Measurements from ENCODE around the gene SCYGR4.
"Not testable (repeated sequence)": the region's sequence is repeated elsewhere in the genome, so short reads cannot be mapped to it uniquely, and the experiment has no call there.

SCYGR4 gene

GRCh38 chr2:227597036-227597435, 20.3 kb upstream of the SCYGR4 start:
- Histone ChIP-seq H3K4me1 (ENCODE audit: control insufficient read depth, insufficient read depth, low read length) (no peaks in the 10 kb centered on the region), H3K27me3 (ENCODE audit: control insufficient read depth, insufficient read depth, low read length) (no peaks in the 10 kb centered on the region), H3K36me3 (ENCODE audit: control insufficient read depth, insufficient read depth, low read length) (no peaks in the 10 kb centered on the region), H3K9me3 (ENCODE audit: control insufficient read depth, insufficient read depth, low read length) (no peaks in the 10 kb centered on the region), H3K4me3 (ENCODE audit: low read depth, low read length) (no peak overlapping the region), H3K27ac (ENCODE audit: low read depth, low read length) (no peak overlapping the region), H3K9ac (ENCODE audit: low read depth, low read length) (no peak overlapping the region)

DNA sequence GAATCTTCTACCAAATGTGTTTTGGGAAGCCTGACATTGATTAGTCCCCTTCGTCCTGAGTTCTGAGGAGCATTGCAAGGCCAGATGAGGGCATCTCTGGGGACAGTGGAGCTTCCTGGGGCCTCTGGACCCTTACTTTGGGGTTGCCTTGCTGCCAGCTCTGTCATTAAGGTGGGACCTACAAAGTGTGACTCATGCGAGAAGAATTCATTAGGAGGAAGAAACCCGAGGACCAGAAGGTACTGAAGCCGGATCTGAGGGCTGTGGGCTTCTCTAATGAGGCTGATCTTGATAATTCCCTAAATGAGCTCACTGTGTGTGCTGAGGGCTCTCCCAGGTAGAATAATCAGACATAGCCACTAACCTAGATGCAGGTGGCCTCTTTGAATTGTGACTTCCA, 19.3 kb upstream of the SCYGR4 start:
- no peak overlapping the region for H3K27ac ChIP-seq (ENCODE audit: low read depth, low read length)
- H3K36me3 ChIP-seq (ENCODE audit: control insufficient read depth, insufficient read depth, low read length): no peaks in the 10 kb centered on the region
- no peaks in the 10 kb centered on the region for H3K9me3 ChIP-seq (ENCODE audit: control insufficient read depth, insufficient read depth, low read length)

GRCh38 chr2:227598835-227599503, 18.3 kb upstream of the SCYGR4 start, which contains the start of gene SCYGR2:
TSS of gene SCYGR2 (plus strand) at chr2:227598893. CDS start at chr2:227598893, 0 bp downstream.
- not testable (repeated sequence) for H3K27me3 ChIP-seq (ENCODE audit: control insufficient read depth, insufficient read depth, low read length); H3K4me1 ChIP-seq (ENCODE audit: control insufficient read depth, insufficient read depth, low read length); H3K4me3 ChIP-seq (ENCODE audit: low read depth, low read length); H3K27ac ChIP-seq (ENCODE audit: low read depth, low read length); H3K9me3 ChIP-seq (ENCODE audit: control insufficient read depth, insufficient read depth, low read length); H3K36me3 ChIP-seq (ENCODE audit: control insufficient read depth, insufficient read depth, low read length); H3K9ac ChIP-seq (ENCODE audit: low read depth, low read length)

More for the DNA sequence above, 19.3 kb upstream of the SCYGR4 start:
- no peak overlapping the region for H3K9ac ChIP-seq (ENCODE audit: low read depth, low read length)
- H3K4me1 ChIP-seq (ENCODE audit: control insufficient read depth, insufficient read depth, low read length): no peaks in the 10 kb centered on the region
- H3K4me3 ChIP-seq (ENCODE audit: low read depth, low read length): no peak overlapping the region
- H3K27me3 ChIP-seq (ENCODE audit: control insufficient read depth, insufficient read depth, low read length): no peaks in the 10 kb centered on the region

DNA sequence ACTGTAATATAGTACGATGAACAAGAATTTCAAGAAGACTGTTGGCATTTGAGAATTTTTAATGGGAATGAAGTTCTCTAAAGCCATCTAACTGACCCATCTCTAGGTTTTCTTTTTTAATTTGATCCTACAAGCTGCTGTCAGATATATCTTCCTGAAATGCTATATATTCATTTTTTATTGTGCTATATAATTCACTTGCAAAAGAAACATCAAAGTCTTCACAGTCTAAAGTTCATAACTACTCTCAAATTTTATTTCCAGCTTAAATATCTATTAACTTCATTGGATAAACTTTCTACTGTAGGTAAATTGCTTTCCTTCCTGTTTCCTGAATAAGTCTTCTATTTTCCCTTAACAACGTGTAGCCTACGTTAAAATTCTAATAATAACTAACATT, 14.9 kb upstream of the SCYGR4 start:
- Histone ChIP-seq H3K36me3 (ENCODE audit: control insufficient read depth, insufficient read depth, low read length) (no peaks in the 10 kb centered on the region), H3K9ac (ENCODE audit: low read depth, low read length) (no peak overlapping the region), H3K4me3 (ENCODE audit: low read depth, low read length) (no peak overlapping the region), H3K9me3 (ENCODE audit: control insufficient read depth, insufficient read depth, low read length) (no peaks in the 10 kb centered on the region), H3K27ac (ENCODE audit: low read depth, low read length) (no peak overlapping the region), H3K4me1 (ENCODE audit: control insufficient read depth, insufficient read depth, low read length) (no peaks in the 10 kb centered on the region), H3K27me3 (ENCODE audit: control insufficient read depth, insufficient read depth, low read length) (no peaks in the 10 kb centered on the region)

DNA sequence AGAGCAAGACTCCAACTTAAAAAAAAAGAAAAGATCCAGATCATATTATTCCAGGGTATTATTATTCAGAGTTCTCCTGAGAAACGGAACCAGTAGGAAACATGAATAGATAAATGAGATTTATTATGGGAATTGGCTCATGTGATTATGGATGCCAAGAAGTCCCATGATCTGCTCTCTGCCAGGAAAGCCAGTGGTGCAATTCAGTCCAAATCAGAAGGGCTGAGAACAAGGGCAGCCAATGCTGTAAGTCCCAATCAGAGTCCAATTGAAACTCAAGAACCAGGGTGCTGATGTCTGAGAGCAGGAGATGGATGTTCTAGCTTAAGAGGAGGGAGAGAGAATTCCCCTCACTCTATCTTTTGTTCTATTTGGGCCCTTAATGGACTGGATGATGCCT, 10.8 kb upstream of the SCYGR4 start:
- Histone ChIP-seq H3K4me3 (ENCODE audit: low read depth, low read length) (no peak overlapping the region), H3K27me3 (ENCODE audit: control insufficient read depth, insufficient read depth, low read length) (no peaks in the 10 kb centered on the region), H3K9me3 (ENCODE audit: control insufficient read depth, insufficient read depth, low read length) (no peaks in the 10 kb centered on the region), H3K4me1 (ENCODE audit: control insufficient read depth, insufficient read depth, low read length) (no peaks in the 10 kb centered on the region), H3K27ac (ENCODE audit: low read depth, low read length) (no peak overlapping the region), H3K9ac (ENCODE audit: low read depth, low read length) (no peak overlapping the region), H3K36me3 (ENCODE audit: control insufficient read depth, insufficient read depth, low read length) (no peaks in the 10 kb centered on the region)

GRCh38 chr2:227607941-227608340, 9.4 kb upstream of the SCYGR4 start:
- H3K27me3 ChIP-seq (ENCODE audit: control insufficient read depth, insufficient read depth, low read length): no peaks in the 10 kb centered on the region
- H3K36me3 ChIP-seq (ENCODE audit: control insufficient read depth, insufficient read depth, low read length): no peaks in the 10 kb centered on the region
- no peak overlapping the region for H3K27ac ChIP-seq (ENCODE audit: low read depth, low read length)
- H3K9ac ChIP-seq (ENCODE audit: low read depth, low read length): no peak overlapping the region
- H3K4me1 ChIP-seq (ENCODE audit: control insufficient read depth, insufficient read depth, low read length): no peaks in the 10 kb centered on the region
- no peak overlapping the region for H3K4me3 ChIP-seq (ENCODE audit: low read depth, low read length)
- H3K9me3 ChIP-seq (ENCODE audit: control insufficient read depth, insufficient read depth, low read length): no peaks in the 10 kb centered on the region

- H3K9me3 ChIP-seq (ENCODE audit: control insufficient read depth, insufficient read depth, low read length): no peaks in the 10 kb centered on the region
- no peaks in the 10 kb centered on the region for H3K4me1 ChIP-seq (ENCODE audit: control insufficient read depth, insufficient read depth, low read length)
- H3K9ac ChIP-seq (ENCODE audit: low read depth, low read length): no peak overlapping the region
- no peak overlapping the region for H3K27ac ChIP-seq (ENCODE audit: low read depth, low read length)
- no peak overlapping the region for H3K4me3 ChIP-seq (ENCODE audit: low read depth, low read length)
- no peaks in the 10 kb centered on the region for H3K36me3 ChIP-seq (ENCODE audit: control insufficient read depth, insufficient read depth, low read length)
- no peaks in the 10 kb centered on the region for H3K27me3 ChIP-seq (ENCODE audit: control insufficient read depth, insufficient read depth, low read length)
Observed at GRCh38 chr2:227608561-227609338, 8.5 kb upstream of the SCYGR4 start.

- Histone ChIP-seq H3K27ac (ENCODE audit: low read depth, low read length) (no peak overlapping the region), H3K27me3 (ENCODE audit: control insufficient read depth, insufficient read depth, low read length) (no peaks in the 10 kb centered on the region), H3K9ac (ENCODE audit: low read depth, low read length) (no peak overlapping the region), H3K4me1 (ENCODE audit: control insufficient read depth, insufficient read depth, low read length) (no peaks in the 10 kb centered on the region), H3K36me3 (ENCODE audit: control insufficient read depth, insufficient read depth, low read length) (no peaks in the 10 kb centered on the region), H3K4me3 (ENCODE audit: low read depth, low read length) (no peak overlapping the region), H3K9me3 (ENCODE audit: control insufficient read depth, insufficient read depth, low read length) (no peaks in the 10 kb centered on the region)
Observed at GRCh38 chr2:227610123-227610522, 7.2 kb upstream of the SCYGR4 start.

DNA sequence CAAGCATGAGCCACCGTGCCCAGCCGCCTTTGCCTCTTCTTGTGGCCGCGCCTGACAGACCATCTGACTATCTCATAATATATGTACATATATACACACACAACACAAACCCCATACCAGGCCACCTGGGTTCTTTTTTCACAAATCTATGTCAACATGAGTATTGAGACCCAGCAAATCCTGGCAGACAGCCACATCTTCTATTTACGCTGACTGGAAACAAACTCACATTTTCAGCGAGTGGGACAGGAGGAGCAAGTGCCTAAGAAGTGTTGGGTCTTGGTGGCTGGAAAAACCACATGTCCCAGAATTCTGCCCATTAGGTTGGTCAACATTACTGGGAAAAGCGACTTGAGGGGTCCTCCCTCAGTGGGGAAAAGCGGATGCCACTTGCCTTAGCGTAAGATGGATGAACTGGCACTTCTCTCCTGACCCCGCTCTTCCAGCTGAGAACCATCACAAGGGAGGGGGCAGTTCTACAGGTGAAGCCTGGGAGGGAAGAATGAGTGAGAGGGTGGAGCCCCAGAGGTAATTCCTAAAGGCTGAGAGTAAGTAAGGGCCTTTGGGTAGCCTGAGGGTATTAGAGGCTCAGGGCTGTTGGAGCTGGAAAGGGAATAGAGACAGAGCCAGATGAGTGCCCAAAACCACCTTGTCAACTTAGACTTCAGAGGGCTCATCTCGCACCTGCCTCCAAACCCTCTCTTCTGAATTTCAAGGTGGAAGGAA, 4.6 kb upstream of the SCYGR4 start:
- Histone ChIP-seq H3K9ac (ENCODE audit: low read depth, low read length) (no peak overlapping the region), H3K4me3 (ENCODE audit: low read depth, low read length) (no peak overlapping the region)

GRCh38 chr2:227613272-227613660, 4.0 kb upstream of the SCYGR4 start:
- Histone ChIP-seq H3K4me1 (ENCODE audit: control insufficient read depth, insufficient read depth, low read length) (peaks cover 14% of the 10 kb centered on the region), H3K9me3 (ENCODE audit: control insufficient read depth, insufficient read depth, low read length) (no peaks in the 10 kb centered on the region), H3K27ac (ENCODE audit: low read depth, low read length) (no peak overlapping the region), H3K27me3 (ENCODE audit: control insufficient read depth, insufficient read depth, low read length) (no peaks in the 10 kb centered on the region), H3K36me3 (ENCODE audit: control insufficient read depth, insufficient read depth, low read length) (no peaks in the 10 kb centered on the region), H3K9ac (ENCODE audit: low read depth, low read length) (no peak overlapping the region), H3K4me3 (ENCODE audit: low read depth, low read length) (no peak overlapping the region)

More for the DNA sequence above, 4.6 kb upstream of the SCYGR4 start:
- Histone ChIP-seq H3K27me3 (ENCODE audit: control insufficient read depth, insufficient read depth, low read length) (no peaks in the 10 kb centered on the region), H3K27ac (ENCODE audit: low read depth, low read length) (no peak overlapping the region), H3K9me3 (ENCODE audit: control insufficient read depth, insufficient read depth, low read length) (no peaks in the 10 kb centered on the region), H3K4me1 (ENCODE audit: control insufficient read depth, insufficient read depth, low read length) (peaks cover 14% of the 10 kb centered on the region), H3K36me3 (ENCODE audit: control insufficient read depth, insufficient read depth, low read length) (no peaks in the 10 kb centered on the region)

- Histone ChIP-seq H3K27ac (ENCODE audit: low read depth, low read length) (no peak overlapping the region), H3K9me3 (ENCODE audit: control insufficient read depth, insufficient read depth, low read length) (no peaks in the 10 kb centered on the region), H3K36me3 (ENCODE audit: control insufficient read depth, insufficient read depth, low read length) (no peaks in the 10 kb centered on the region), H3K27me3 (ENCODE audit: control insufficient read depth, insufficient read depth, low read length) (no peaks in the 10 kb centered on the region), H3K9ac (ENCODE audit: low read depth, low read length) (no peak overlapping the region), H3K4me1 (ENCODE audit: control insufficient read depth, insufficient read depth, low read length) (peaks cover 14% of the 10 kb centered on the region), H3K4me3 (ENCODE audit: low read depth, low read length) (no peak overlapping the region)
Observed at GRCh38 chr2:227614246-227614645, 3.1 kb upstream of the SCYGR4 start.

Measured in HUES48 (cell line).